Adrenal gland (tissue), 12 donors: ENCODE results near the gene NNT. TPM values are rescaled to one million over a fixed set of nuclear protein-coding genes. Genes with fewer than 3 reads are reported as not detected.
A peak's percentile ranks its signal among the peaks of the same experiment; 100 is the strongest.

Experiments used
- DNase-seq, 7 donors: peaks; one replicate each; pipeline ENCODE4 v3.0.0-alpha.2; 2019 to 2020
- H3K27ac ChIP-seq, 5 donors: fragments of 200-600 bp; sonication (generic) in 4 of 5; 1 replicate in 3 of 5; 2 replicates in 2 of 5; pipeline versions ENCODE4 v1.5.1 to v1.8.0; 2016 to 2020; ENCODE audit warnings: mild to moderate bottlenecking in 1 of 5
- H3K27me3 ChIP-seq: fragments of 200-600 bp; 2 replicates; pipeline ENCODE4 v1.8.0; 2021
- H3K36me3 ChIP-seq, 2 donors: fragments of 200-600 bp; replicated peaks in 1 of 2; 1 replicate in 1 of 2; 2 replicates in 1 of 2; pipeline versions ENCODE4 v1.5.1 to v1.8.0; 2018 to 2022
- H3K4me1 ChIP-seq, 2 donors: fragments of 200-600 bp; replicated peaks in 1 of 2; 1 replicate in 1 of 2; 2 replicates in 1 of 2; pipeline versions ENCODE4 v1.5.1 to v1.8.0; 2018 to 2021
- H3K4me3 ChIP-seq, 4 donors: fragments of 200-600 bp; sonication (generic) in 3 of 4; one replicate each; pipeline ENCODE4 v1.5.1; 2016 to 2018
- H3K9me3 ChIP-seq, 3 donors: fragments of 200-600 bp; sonication (generic) in 1 of 3; replicated peaks in 1 of 3; 1 replicate in 2 of 3; 2 replicates in 1 of 3; pipeline versions ENCODE4 v1.5.1 to v1.8.0; 2016 to 2021
- POLR2A ChIP-seq, 2 donors: fragments of 450-650 bp; IDR thresholded peaks; one replicate each; pipeline ENCODE4 v1.6.1; 2017; ENCODE audit warnings: antibody characterized with exemption in 2 of 2, mild to moderate bottlenecking in 2 of 2, moderate library complexity in 1 of 2
- WGBS, 4 donors: extraction: QIAGEN DNeasy Blood & Tissue Kit in 2 of 4; methylation state at CpG; one replicate each; pipeline versions ENCODE4 v1.1.5 to v1.1.7; 2013 to 2017; 5-methylcytosine and 5-hydroxymethylcytosine counted together
- intact Hi-C, 2 donors: fragments of 100-400 bp; cut with DNase I; formaldehyde crosslinking; loops; one replicate each; pipeline versions ENCODE4 v1.14.1 to v1.15.0; 2022 to 2023
- polyA plus RNA-seq, 3 donors: library from polyadenylated mRNA; stranded (reverse); fragments of 200-250 nt in 2 of 3; fragments of 350-450 nt in 1 of 3; fragmentation: Illumina TruSeq in 1 of 3; extraction: RNeasy Lipid Tissue Mini Kit (QIAGEN cat#74804) in 1 of 3; gene quantifications; one replicate each; pipeline ENCODE4 v1.2.3, GENCODE V29; 2013 to 2014
- total RNA-seq, 9 donors: library from RNA; depleted of rRNA in 4 of 9; stranded (reverse); fragments of >200 nt in 4 of 9; fragments of 120-200 nt in 1 of 9; fragmentation: NEBNext Ultra II Directional in 1 of 9; extraction: Animal tissue kit (Norgen Biotek cat#: 25700) in 1 of 9; gene quantifications; one replicate each; pipeline versions ENCODE4 v1.1.0 to v1.2.4, GENCODE V29; 2013 to 2023
- TF ChIP-seq, protein P1 (sequence below), 6 experiments: fragments of 450-650 bp in 4 of 6; fragments of 200-600 bp in 2 of 6; sonication (generic) in 1 of 6; IDR thresholded peaks; 1 replicate in 5 of 6; 2 replicates in 1 of 6; pipeline versions ENCODE4 v1.5.1 to v1.8.0; 2016 to 2021; ENCODE audit warnings: antibody characterized with exemption in 6 of 6, mild to moderate bottlenecking in 2 of 6, moderate library complexity in 1 of 6
- donor health status: healthy with polysubstance abuse.
- donor health status: Bipolar disorder and iron deficiency.
- donor health status: DM: yes; HTN: yes; CAD: no.
- donor health status: DM: no; HTN: no; CAD: no.
- donor health status: DM: no; HTN: no; CAD: no.
- donor health status: DM: yes; HTN: yes; CAD: no.

NNT gene
- total and polyA plus RNA-seq, 12 donors: 6.9 to 104 (median 59.1) TPM

DNA sequence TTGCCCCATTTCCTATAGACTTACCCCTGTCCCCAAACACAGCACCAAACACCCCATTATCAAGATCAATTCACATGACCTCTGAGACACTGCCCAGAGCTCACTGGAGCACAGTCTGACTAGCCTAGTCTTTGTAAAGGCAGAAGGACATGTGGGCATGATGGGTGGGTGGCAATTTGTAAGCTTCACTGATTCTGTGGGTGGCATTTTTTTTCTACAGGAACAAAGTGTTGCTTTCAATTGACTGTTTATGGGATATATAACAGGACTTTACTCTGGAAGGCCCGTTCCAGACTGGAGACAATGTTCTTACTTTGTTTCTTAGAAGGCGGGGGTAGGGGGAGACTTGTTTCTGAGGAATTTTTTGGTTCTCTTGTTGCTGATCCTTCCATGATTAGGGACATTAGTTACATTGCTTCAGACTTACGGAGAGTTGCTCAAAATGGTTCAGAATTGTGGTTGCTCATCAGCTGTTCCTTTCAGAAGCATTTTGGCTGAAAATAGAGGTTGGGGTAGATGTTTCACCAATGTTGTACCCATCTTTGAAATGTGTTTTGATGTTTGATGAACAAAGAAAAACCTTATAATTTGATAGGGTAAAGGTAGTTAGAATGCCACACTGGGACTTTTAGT, 20.2 kb downstream of the NNT start:
- Histone ChIP-seq H3K27me3 (no peaks in the 10 kb centered on the region), H3K27ac (no peak overlapping the region), H3K9me3 (no peaks in the 10 kb centered on the region), H3K4me3 (no peak overlapping the region), H3K4me1 (no peaks in the 10 kb centered on the region), H3K36me3 (peaks cover 0 to under 1% of the 10 kb centered on the region in 2 donors)
- TF ChIP-seq, protein P1, sequence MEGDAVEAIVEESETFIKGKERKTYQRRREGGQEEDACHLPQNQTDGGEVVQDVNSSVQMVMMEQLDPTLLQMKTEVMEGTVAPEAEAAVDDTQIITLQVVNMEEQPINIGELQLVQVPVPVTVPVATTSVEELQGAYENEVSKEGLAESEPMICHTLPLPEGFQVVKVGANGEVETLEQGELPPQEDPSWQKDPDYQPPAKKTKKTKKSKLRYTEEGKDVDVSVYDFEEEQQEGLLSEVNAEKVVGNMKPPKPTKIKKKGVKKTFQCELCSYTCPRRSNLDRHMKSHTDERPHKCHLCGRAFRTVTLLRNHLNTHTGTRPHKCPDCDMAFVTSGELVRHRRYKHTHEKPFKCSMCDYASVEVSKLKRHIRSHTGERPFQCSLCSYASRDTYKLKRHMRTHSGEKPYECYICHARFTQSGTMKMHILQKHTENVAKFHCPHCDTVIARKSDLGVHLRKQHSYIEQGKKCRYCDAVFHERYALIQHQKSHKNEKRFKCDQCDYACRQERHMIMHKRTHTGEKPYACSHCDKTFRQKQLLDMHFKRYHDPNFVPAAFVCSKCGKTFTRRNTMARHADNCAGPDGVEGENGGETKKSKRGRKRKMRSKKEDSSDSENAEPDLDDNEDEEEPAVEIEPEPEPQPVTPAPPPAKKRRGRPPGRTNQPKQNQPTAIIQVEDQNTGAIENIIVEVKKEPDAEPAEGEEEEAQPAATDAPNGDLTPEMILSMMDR (IDR thresholded peaks at IDR 0.05): no peak
- intact Hi-C loops: no loop called here
- DNase-seq: no peak
- 94 to 100% (median 95%) methylated on average over 3 of the region's 3 CpGs for WGBS, 4 donors

DNA sequence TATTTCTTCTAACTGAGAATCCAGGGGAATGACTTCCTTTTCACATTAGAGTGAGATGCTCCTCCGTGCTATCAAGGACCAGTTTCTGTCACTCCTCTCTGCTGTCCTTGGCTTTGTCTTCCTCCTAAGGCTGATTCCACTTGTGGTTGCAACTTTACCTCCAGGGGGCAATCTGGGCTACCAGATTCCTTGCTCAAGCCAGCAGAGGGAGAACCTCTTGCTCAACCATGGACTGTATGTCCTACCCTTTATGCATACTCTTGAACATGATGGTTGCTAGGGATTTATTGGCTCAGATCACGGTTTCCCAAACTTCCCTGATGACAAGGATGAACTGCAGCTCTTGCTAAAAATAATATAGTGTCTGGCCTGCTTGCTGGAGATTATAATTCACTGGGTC, 24.0 kb downstream of the NNT start:
- DNase-seq: peak in 5 of 7 donors; percentile 15 to 41 (median 33)
- H3K4me1 ChIP-seq: peaks cover 0 to 7% of the 10 kb centered on the region in 2 donors
- no peak overlapping the region for H3K27ac ChIP-seq
- no peak overlapping the region for H3K4me3 ChIP-seq
- no peaks in the 10 kb centered on the region for H3K9me3 ChIP-seq
- intact Hi-C loops: no loop called here
- no peak for TF ChIP-seq POLR2A (IDR thresholded peaks at IDR 0.05)
- TF ChIP-seq, protein P1 (IDR thresholded peaks at IDR 0.05): peak in 3 of 6 experiments; percentile 21 to 46 (median 34)
- peaks cover 0 to 9% of the 10 kb centered on the region in 2 donors for H3K36me3 ChIP-seq
- 46 to 69% (median 55%) methylated on average over 2 of the region's 2 CpGs for WGBS, 4 donors
- H3K27me3 ChIP-seq: no peaks in the 10 kb centered on the region

DNA sequence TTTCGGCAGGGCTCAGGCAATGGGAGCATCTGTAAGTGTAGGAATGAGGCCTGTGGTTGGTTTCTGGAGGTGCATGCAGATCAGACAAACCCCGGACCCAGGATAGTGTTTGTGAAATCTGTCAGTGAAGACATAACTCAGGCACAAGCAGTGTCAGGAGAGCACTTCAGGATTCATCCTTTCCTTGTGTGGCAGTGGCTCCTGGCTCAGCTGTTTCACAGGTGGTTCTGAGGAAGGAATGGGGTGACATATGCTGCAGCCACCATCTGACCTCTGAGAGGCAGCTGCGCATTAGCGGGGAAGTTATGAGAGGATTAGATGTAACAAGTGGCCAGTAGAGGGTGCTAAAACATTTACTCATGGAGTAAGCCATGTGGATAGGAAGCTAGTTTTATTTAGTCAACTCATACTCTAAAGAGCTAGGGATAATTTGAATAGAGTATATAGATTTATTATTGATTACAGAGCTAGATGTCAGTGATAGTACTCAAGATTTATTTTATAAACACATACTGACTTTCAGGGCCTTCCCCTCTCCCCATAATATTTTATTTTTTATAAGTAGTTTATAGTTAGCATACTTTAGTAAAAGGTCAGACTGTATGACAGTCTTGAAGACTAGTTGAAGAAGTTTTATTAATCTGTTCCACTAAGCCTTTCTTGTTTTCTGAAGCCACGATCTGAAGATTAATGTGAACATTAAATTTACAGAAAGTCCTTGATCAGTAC, 28.4 kb downstream of the NNT start:
- no peaks in the 10 kb centered on the region for H3K27me3 ChIP-seq
- no peaks in the 10 kb centered on the region for H3K9me3 ChIP-seq
- peaks cover 0 to 9% of the 10 kb centered on the region in 2 donors for H3K36me3 ChIP-seq
- H3K4me3 ChIP-seq: no peak overlapping the region
- TF ChIP-seq, protein P1 (IDR thresholded peaks at IDR 0.05): peak; percentile 42 to 67 (median 58)
- no peak for TF ChIP-seq POLR2A (IDR thresholded peaks at IDR 0.05)
- intact Hi-C loops: no loop called here
- H3K4me1 ChIP-seq: peaks cover 0 to 12% of the 10 kb centered on the region in 2 donors
- H3K27ac ChIP-seq: peak overlapping the region in 1 of 5 donors; percentile 0
- peak; percentile 47 to 74 (median 56) for DNase-seq
- WGBS, 4 donors: 45 to 49% (median 47%) methylated on average over 5 of the region's 5 CpGs

DNA sequence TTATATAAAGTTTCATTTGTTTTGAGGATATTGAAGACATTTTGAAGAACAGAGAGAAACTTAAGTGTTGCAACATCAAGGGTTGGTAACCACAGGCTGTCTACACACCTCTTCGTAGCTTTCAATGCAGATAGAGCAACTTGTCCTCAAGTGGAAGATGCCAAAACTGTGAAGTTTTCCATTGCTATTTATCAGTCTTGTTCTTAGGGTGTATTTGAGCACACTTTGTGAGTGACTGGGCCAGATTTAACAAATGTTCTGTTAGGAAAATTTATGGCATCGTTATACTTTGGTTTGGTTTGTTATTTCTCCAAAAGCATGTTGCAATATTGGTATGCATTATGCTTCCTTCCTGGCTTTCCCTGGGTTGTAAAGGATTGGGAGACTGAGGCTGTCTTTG, 31.6 kb downstream of the NNT start:
- 82 to 86% (median 84%) methylated on average over 2 of the region's 2 CpGs for WGBS, 4 donors
- TF ChIP-seq, protein P1 (IDR thresholded peaks at IDR 0.05): no peak
- TF ChIP-seq POLR2A (IDR thresholded peaks at IDR 0.05): no peak
- H3K27ac ChIP-seq: no peak overlapping the region

More for the DNA sequence above, 31.6 kb downstream of the NNT start:
- H3K4me1 ChIP-seq: peaks cover 0 to 28% of the 10 kb centered on the region in 2 donors
- no peaks in the 10 kb centered on the region for H3K27me3 ChIP-seq
- H3K36me3 ChIP-seq: no peaks in the 10 kb centered on the region
- intact Hi-C loops: no loop called here
- H3K9me3 ChIP-seq: no peaks in the 10 kb centered on the region
- no peak overlapping the region for H3K4me3 ChIP-seq
- no peak for DNase-seq
